Glomerular endothelial cell (primary cell): ENCODE data around the gene C12orf75. TPM values are rescaled to one million over a fixed set of nuclear protein-coding genes. Genes with fewer than 3 reads are reported as not detected.
"Not testable (repeated sequence)": the region's sequence is repeated elsewhere in the genome, so short reads cannot be mapped to it uniquely, and the experiment has no call there.

Experiments used
- DNase-seq: peaks from one replicate; pipeline ENCODE4 v3.0.0-alpha.2; 2011; ENCODE audit warnings: low read depth, low spot score; ENCODE audit errors: extremely low read depth
- total RNA-seq: library from RNA; depleted of rRNA; stranded (reverse); fragments of >200 nt; gene quantifications from 2 replicates; pipeline ENCODE4 v1.2.3, GENCODE V29; 2015

Gene C12orf75
- total RNA-seq, 1 donor from 2014 or later, result 81.8 TPM

- DNase-seq, result no peak
Measured at GRCh38 chr12:105334582-105334981, 4.1 kb downstream of the C12orf75 start.

GRCh38 chr12:105335856-105336255, 5.4 kb downstream of the C12orf75 start:
- no peak for DNase-seq

GRCh38 chr12:105336411-105336810, 5.9 kb downstream of the C12orf75 start:
- no peak for DNase-seq

GRCh38 chr12:105337391-105337790, 6.9 kb downstream of the C12orf75 start:
- no peak for DNase-seq

- no peak for DNase-seq
Measured at GRCh38 chr12:105338966-105339365, 8.5 kb downstream of the C12orf75 start.

- no peak for DNase-seq
Measured at GRCh38 chr12:105341010-105341409, 10.5 kb downstream of the C12orf75 start.

GRCh38 chr12:105341620-105342019, 11.1 kb downstream of the C12orf75 start:
- DNase-seq, result not testable (repeated sequence)

GRCh38 chr12:105342464-105342863, 12.0 kb downstream of the C12orf75 start:
- DNase-seq, result no peak

GRCh38 chr12:105343836-105344235, 13.3 kb downstream of the C12orf75 start:
- no peak for DNase-seq

GRCh38 chr12:105347499-105347898, 17.0 kb downstream of the C12orf75 start:
- no peak for DNase-seq

- DNase-seq, result no peak
Measured at GRCh38 chr12:105348142-105348541, 17.7 kb downstream of the C12orf75 start.

GRCh38 chr12:105348561-105348960, 18.1 kb downstream of the C12orf75 start:
- DNase-seq, result no peak

- no peak for DNase-seq
Measured at GRCh38 chr12:105349138-105349537, 18.6 kb downstream of the C12orf75 start.

- DNase-seq, result no peak
Measured at GRCh38 chr12:105351523-105351922, 21.0 kb downstream of the C12orf75 start.

- DNase-seq, result no peak
Measured at GRCh38 chr12:105352052-105352451, 21.6 kb downstream of the C12orf75 start.

GRCh38 chr12:105352940-105353635, 22.6 kb downstream of the C12orf75 start:
- peak; percentile 42 for DNase-seq

GRCh38 chr12:105355752-105356151, 25.3 kb downstream of the C12orf75 start:
- DNase-seq, result no peak

GRCh38 chr12:105357162-105357691, 26.7 kb downstream of the C12orf75 start:
- no peak for DNase-seq

GRCh38 chr12:105358789-105359188, 28.3 kb downstream of the C12orf75 start:
- no peak for DNase-seq

- no peak for DNase-seq
Measured at GRCh38 chr12:105359856-105360255, 29.4 kb downstream of the C12orf75 start.

- no peak for DNase-seq
Measured at GRCh38 chr12:105363890-105364289, 33.4 kb downstream of the C12orf75 start.

GRCh38 chr12:105365231-105365630, 34.7 kb downstream of the C12orf75 start:
- no peak for DNase-seq
